Endothelial cell of umbilical vein (primary cell): ENCODE data around the gene KCNS3. TPM values are rescaled to one million over a fixed set of nuclear protein-coding genes. Genes with fewer than 3 reads are reported as not detected.

Experiments used
- BruUV-seq: library from RNA; stranded (reverse); fragments of 400-500 nt; replicated peaks from 2 replicates; lab custom pipeline; 2021; lab: Mats Ljungman, UMichigan
- CTCF ChIA-PET: fragments of 300-600, 350-600 bp; sonication (Branson Sonifier 250); formaldehyde crosslinking; loops from one replicate; lab custom pipeline; 2021; ENCODE audit warnings: antibody characterized with exemption, inconsistent platforms; lab: Charles Lee
- POLR2A ChIA-PET: fragments of 300-600, 350-600 bp; sonication (Branson Sonifier 250); formaldehyde crosslinking; loops from one replicate; lab custom pipeline; 2021; ENCODE audit warnings: antibody characterized with exemption, inconsistent platforms; lab: Charles Lee
- DNase-seq: peaks from one replicate; pipeline ENCODE4 v3.0.0-alpha.2; 2011; ENCODE audit warnings: low read depth, low spot score
- FAIRE-seq: peaks from 2 replicates; lab custom pipeline; 2011; peaks lifted over from hg19 to GRCh38; lab: Jason Lieb, UNC
- H2AFZ ChIP-seq: 2 replicates; pipeline ENCODE4 v1.6.0; 2012; ENCODE audit warnings: low read depth, low read length, control low read depth, inconsistent platforms
- H3K27ac ChIP-seq: 2 replicates; pipeline ENCODE4 v1.5.1; 2011; ENCODE audit warnings: low read depth, mild to moderate bottlenecking, control low read depth, low read length, moderate library complexity; ENCODE audit not compliant: insufficient read depth
- H3K27me3 ChIP-seq, 2 experiments: 2 replicates each; pipeline versions ENCODE4 v1.6.0 to v1.6.1; 2011; ENCODE audit warnings: low read length in 2 of 2, mixed read lengths in 1 of 2; ENCODE audit not compliant: control insufficient read depth in 2 of 2, insufficient read depth in 2 of 2
- H3K36me3 ChIP-seq, 2 experiments: 2 replicates in 1 of 2; 3 replicates in 1 of 2; pipeline ENCODE4 v1.5.1; 2011; ENCODE audit warnings: low read length in 2 of 2, mild to moderate bottlenecking in 1 of 2, moderate library complexity in 1 of 2; ENCODE audit not compliant: control insufficient read depth in 2 of 2, insufficient read depth in 2 of 2; ENCODE audit errors: extremely low read depth in 1 of 2
- H3K4me1 ChIP-seq: 3 replicates; pipeline ENCODE4 v1.5.1; 2011; ENCODE audit warnings: mild to moderate bottlenecking, low read length; ENCODE audit not compliant: control insufficient read depth, insufficient read depth; ENCODE audit errors: extremely low read depth
- H3K4me2 ChIP-seq: 2 replicates; pipeline ENCODE4 v1.6.1; 2011; ENCODE audit warnings: low read length, control low read depth, mixed read lengths; ENCODE audit not compliant: insufficient read depth
- H3K4me3 ChIP-seq, 3 experiments: fragments of 200-600 bp in 1 of 3; sonication (generic), shearing (Covaris generic) in 1 of 3; replicated peaks in 1 of 3; 2 replicates each; pipeline ENCODE4 v1.5.1; 2011 to 2016; ENCODE audit warnings: control low read depth in 3 of 3, low read length in 3 of 3, mild to moderate bottlenecking in 2 of 3, inconsistent platforms in 1 of 3, low read depth in 1 of 3, moderate library complexity in 1 of 3; ENCODE audit not compliant: insufficient read depth in 1 of 3
- H3K79me2 ChIP-seq: 2 replicates; pipeline ENCODE4 v1.6.0; 2012; ENCODE audit warnings: low read length, inconsistent platforms; ENCODE audit not compliant: control insufficient read depth, insufficient read depth
- H3K9ac ChIP-seq: replicated peaks from 2 replicates; pipeline ENCODE3; 2011; ENCODE audit warnings: low read length, control low read depth; ENCODE audit not compliant: insufficient read depth; ENCODE audit errors: extremely low read depth
- H3K9me1 ChIP-seq: replicated peaks from 3 replicates; pipeline ENCODE4 v1.6.0; 2011; ENCODE audit warnings: mild to moderate bottlenecking, low read length; ENCODE audit not compliant: control insufficient read depth, insufficient read depth; ENCODE audit errors: extremely low read depth
- H3K9me3 ChIP-seq: replicated peaks from 2 replicates; pipeline ENCODE4 v1.5.1; 2012; ENCODE audit warnings: low read length, inconsistent platforms; ENCODE audit not compliant: control insufficient read depth, insufficient read depth
- H4K20me1 ChIP-seq: replicated peaks from 2 replicates; pipeline ENCODE3; 2011; ENCODE audit warnings: mild to moderate bottlenecking, low read length; ENCODE audit not compliant: control insufficient read depth, insufficient read depth; ENCODE audit errors: extremely low read depth
- EZH2 ChIP-seq: IDR thresholded peaks from 2 replicates; pipeline ENCODE4 v1.6.1; 2012; ENCODE audit warnings: borderline replicate concordance, low read depth, mild to moderate bottlenecking, moderate library complexity, low read length, inconsistent platforms; ENCODE audit not compliant: severe bottlenecking
- FOS ChIP-seq: IDR thresholded peaks from 2 replicates; pipeline ENCODE4 v1.6.1; 2011; ENCODE audit warnings: mild to moderate bottlenecking, low read length, moderate library complexity, borderline replicate concordance; ENCODE audit not compliant: insufficient read depth
- GATA2 ChIP-seq: IDR thresholded peaks from 2 replicates; pipeline ENCODE4 v1.7.0; 2011; ENCODE audit warnings: low read depth, mild to moderate bottlenecking, moderate library complexity, mixed read lengths, low read length; ENCODE audit not compliant: insufficient read length, insufficient read depth
- JUN ChIP-seq: IDR thresholded peaks from 2 replicates; pipeline ENCODE4 v1.6.1; 2011; ENCODE audit warnings: borderline replicate concordance, low read depth; ENCODE audit not compliant: insufficient read length, insufficient read depth
- MYC ChIP-seq: IDR thresholded peaks from one replicate; pipeline ENCODE4 v1.6.1; 2011; ENCODE audit warnings: mild to moderate bottlenecking, low read depth, low read length
- POLR2A ChIP-seq: IDR thresholded peaks from 2 replicates; pipeline ENCODE4 v1.6.1; 2012; ENCODE audit warnings: low read depth, mild to moderate bottlenecking, control low read depth, low read length
- POLR2AphosphoS5 ChIP-seq: IDR thresholded peaks from 2 replicates; pipeline ENCODE4 v1.6.1; 2012; ENCODE audit warnings: low read depth, mild to moderate bottlenecking, control low read depth, low read length, moderate library complexity; ENCODE audit not compliant: insufficient read depth
- dilution Hi-C: fragments of 300-500 bp; cut with MboI; formaldehyde crosslinking; loops from one replicate; pipeline ENCODE4 v1.15.0; 2019; ENCODE audit warnings: low sequenced_read_pairs; ENCODE audit not compliant: extremely low pct_ligation_motif_present
- intact Hi-C: fragments of 100-400 bp; cut with micrococcal nuclease; formaldehyde crosslinking; loops from one replicate; pipeline ENCODE4 v1.10.0; 2022
- polyA plus RNA-seq, 4 experiments: library from polyadenylated mRNA; depleted of rRNA in 3 of 4; stranded (reverse) in 3 of 4; unstranded in 1 of 4; fragments of >200 nt; gene quantifications; 2 replicates each; pipeline versions ENCODE4 v1.2.1 to v1.2.3, GENCODE V29; 2011 to 2012; ENCODE audit warnings: missing spikeins in 1 of 4
- total RNA-seq: library from RNA; stranded (reverse); gene quantifications from 2 replicates; pipeline ENCODE4 v1.2.3, GENCODE V29; 2021
- TF ChIP-seq, protein P1 (sequence below): IDR thresholded peaks from 2 replicates; pipeline ENCODE4 v1.6.1; 2011; ENCODE audit not compliant: insufficient read depth, insufficient read length
- TF ChIP-seq, protein P2 (sequence below), 2 donors: IDR thresholded peaks; 1 replicate in 1 of 2; 2 replicates in 1 of 2; pipeline ENCODE4 v1.5.1; 2011; ENCODE audit warnings: low read length in 2 of 2, mild to moderate bottlenecking in 2 of 2, moderate library complexity in 2 of 2, control low read depth in 1 of 2, inconsistent platforms in 1 of 2, low read depth in 1 of 2; ENCODE audit not compliant: insufficient read depth in 1 of 2; ENCODE audit errors: extremely low read depth in 1 of 2

Gene KCNS3
- total and polyA plus RNA-seq, 2 donors (not counting 3 experiments of a cell fraction or from before 2014, with no cell fraction given) = 0.75 to 2.4 TPM

DNA sequence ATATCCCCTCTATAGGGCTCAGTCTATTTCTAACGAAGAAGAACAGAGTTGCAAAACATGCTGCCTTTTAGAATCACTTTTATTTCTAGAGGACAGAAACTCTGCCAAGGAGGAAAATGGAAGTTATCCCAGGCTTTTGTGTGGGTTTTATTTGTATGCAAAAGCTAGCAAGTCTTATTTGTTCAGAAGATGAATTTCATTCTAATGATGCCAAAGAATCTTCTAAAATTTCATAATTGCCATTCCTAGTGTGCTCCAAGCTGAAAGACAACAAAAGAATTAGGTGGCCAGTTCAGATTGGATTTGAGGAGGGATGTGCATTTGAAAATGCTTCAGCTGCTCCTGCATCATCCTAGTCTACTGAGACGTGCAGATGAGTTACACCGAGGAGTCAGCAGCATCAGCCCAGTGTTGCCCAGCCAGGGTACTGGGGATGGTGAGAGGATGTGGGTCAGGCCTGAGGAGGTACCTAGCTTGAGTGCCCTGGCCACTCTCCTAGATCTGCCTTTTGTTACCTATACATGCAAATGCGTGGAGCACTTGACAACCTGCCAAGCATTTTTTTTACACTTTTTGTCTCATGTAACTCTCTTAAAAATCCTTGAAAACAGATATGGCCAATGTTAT lies 80.1 kb downstream of the KCNS3 start:
- Histone ChIP-seq H4K20me1 (no peaks in the 10 kb centered on the region), H3K27me3 (no peaks in the 10 kb centered on the region), H3K9me1 (no peaks in the 10 kb centered on the region), H2AFZ (no peak overlapping the region), H3K27ac (no peak overlapping the region), H3K4me2 (no peak overlapping the region), H3K9me3 (no peaks in the 10 kb centered on the region), H3K4me1 (no peaks in the 10 kb centered on the region), H3K36me3 (no peaks in the 10 kb centered on the region), H3K9ac (no peak overlapping the region), H3K79me2 (no peaks in the 10 kb centered on the region), H3K4me3 (no peak overlapping the region)
- POLR2A ChIA-PET = interaction anchor here (0.7 kb wide), 1 partner anchor 21 kb away, joined by 5 read pairs; no protein-coding TSS in a partner anchor
- TF ChIP-seq FOS (no peak), GATA2 (no peak), JUN (no peak), EZH2 (no peak), POLR2AphosphoS5 (no peak), MYC (no peak), POLR2A (no peak)
- TF ChIP-seq, protein P1, sequence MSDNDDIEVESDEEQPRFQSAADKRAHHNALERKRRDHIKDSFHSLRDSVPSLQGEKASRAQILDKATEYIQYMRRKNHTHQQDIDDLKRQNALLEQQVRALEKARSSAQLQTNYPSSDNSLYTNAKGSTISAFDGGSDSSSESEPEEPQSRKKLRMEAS = no peak
- TF ChIP-seq, protein P2, sequence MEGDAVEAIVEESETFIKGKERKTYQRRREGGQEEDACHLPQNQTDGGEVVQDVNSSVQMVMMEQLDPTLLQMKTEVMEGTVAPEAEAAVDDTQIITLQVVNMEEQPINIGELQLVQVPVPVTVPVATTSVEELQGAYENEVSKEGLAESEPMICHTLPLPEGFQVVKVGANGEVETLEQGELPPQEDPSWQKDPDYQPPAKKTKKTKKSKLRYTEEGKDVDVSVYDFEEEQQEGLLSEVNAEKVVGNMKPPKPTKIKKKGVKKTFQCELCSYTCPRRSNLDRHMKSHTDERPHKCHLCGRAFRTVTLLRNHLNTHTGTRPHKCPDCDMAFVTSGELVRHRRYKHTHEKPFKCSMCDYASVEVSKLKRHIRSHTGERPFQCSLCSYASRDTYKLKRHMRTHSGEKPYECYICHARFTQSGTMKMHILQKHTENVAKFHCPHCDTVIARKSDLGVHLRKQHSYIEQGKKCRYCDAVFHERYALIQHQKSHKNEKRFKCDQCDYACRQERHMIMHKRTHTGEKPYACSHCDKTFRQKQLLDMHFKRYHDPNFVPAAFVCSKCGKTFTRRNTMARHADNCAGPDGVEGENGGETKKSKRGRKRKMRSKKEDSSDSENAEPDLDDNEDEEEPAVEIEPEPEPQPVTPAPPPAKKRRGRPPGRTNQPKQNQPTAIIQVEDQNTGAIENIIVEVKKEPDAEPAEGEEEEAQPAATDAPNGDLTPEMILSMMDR (IDR thresholded peaks at IDR 0.05; ENCODE audit: extremely low read depth in 1 of 2, insufficient read depth in 1 of 2, low read depth in 1 of 2, low read length in 2 of 2) = no peak
- dilution Hi-C loops (no loop called here), intact Hi-C loops (no loop called here)
- no peak for FAIRE-seq
- BruUV-seq = no TSS peak
- DNase-seq = no peak
- CTCF ChIA-PET = no interaction called here
